Activated CD4-positive, CD25-positive, alpha-beta regulatory T cell treated with anti-CD3 and anti-CD28 coated beads, Interleukin-2, amount 50 U/mL, for 16 hours (primary cell): Measurements from ENCODE around the gene TAX1BP3.

Experiments
- DNase-seq: peaks from one replicate; pipeline ENCODE4 v3.0.0-alpha.2; 2020; ENCODE audit warnings: low read depth, low spot score

The TAX1BP3 gene

GRCh38 chr17:3626831-3627768 lies 41.3 kb downstream of the TAX1BP3 start:
- DNase-seq, result no peak

- DNase-seq, result no peak
Measured at GRCh38 chr17:3622977-3623594, 45.3 kb downstream of the TAX1BP3 start.

- DNase-seq, result no peak
Measured at GRCh38 chr17:3621146-3621720, 47.1 kb downstream of the TAX1BP3 start.

- no peak for DNase-seq
Measured at GRCh38 chr17:3615160-3615870, 53.1 kb downstream of the TAX1BP3 start.

GRCh38 chr17:3613124-3613523 lies 55.3 kb downstream of the TAX1BP3 start:
- no peak for DNase-seq
